HCT116 (cell line): ENCODE measurements around the gene KCNK1. TPM values are rescaled to one million over a fixed set of nuclear protein-coding genes. Genes with fewer than 3 reads are reported as not detected.

ENCODE experiments used
- ATAC-seq: fragments of 200-7000 bp; cut with Tn5 transposase; 2 replicates; pipeline ENCODE4 v1.9.1; 2020; ENCODE audit warnings: mild to moderate bottlenecking, moderate library complexity
- BruUV-seq: library from RNA; stranded (reverse); fragments of 400-500 nt; replicated peaks from 2 replicates; lab custom pipeline; 2021; lab: Mats Ljungman, UMichigan
- CTCF ChIA-PET: fragments of 300-600 bp; sonication (Branson Sonifier 250); formaldehyde crosslinking; loops from one replicate; lab custom pipeline; 2021; ENCODE audit warnings: antibody characterized with exemption; lab: Charles Lee
- POLR2A ChIA-PET: fragments of 300-600, 350-600 bp; sonication (Branson Sonifier 250); formaldehyde crosslinking; loops from one replicate; lab custom pipeline; 2021; ENCODE audit warnings: antibody characterized with exemption; lab: Charles Lee
- RAD21 ChIA-PET, 2 experiments: fragments of 300-600 bp; sonication (Branson Sonifier 250); formaldehyde crosslinking; loops; one replicate each; lab custom pipeline; 2023; ENCODE audit warnings: low total read pairs in 2 of 2; ENCODE audit not compliant: uncharacterized antibody in 2 of 2, unreplicated experiment in 2 of 2, low non-redundant PET in 1 of 2; lab: Charles Lee
- DNase-seq: peaks from one replicate; pipeline ENCODE4 v3.0.0-alpha.2; 2010; ENCODE audit warnings: low read depth, low spot score
- H2AFZ ChIP-seq: fragments of 200-600 bp; shearing (Covaris generic), sonication (generic); 2 replicates; pipeline ENCODE4 v1.6.1; 2017; ENCODE audit warnings: low read depth, mixed run types, mixed read lengths, antibody characterized with exemption, low read length; ENCODE audit not compliant: poor library complexity, severe bottlenecking
- H3K27ac ChIP-seq: 2 replicates; pipeline ENCODE4 v1.5.1; 2012; ENCODE audit warnings: low read depth, low read length
- H3K27me3 ChIP-seq: fragments of 200-600 bp; sonication (generic); 2 replicates; pipeline ENCODE4 v1.6.1; 2016; ENCODE audit warnings: mixed run types, low read length, mixed read lengths; ENCODE audit not compliant: insufficient read depth
- H3K36me3 ChIP-seq, 2 experiments: fragments of 200-500 bp in 1 of 2; fragments of 200-600 bp in 1 of 2; sonication (Bioruptor generic) in 1 of 2; sonication (generic) in 1 of 2; 2 replicates each; pipeline versions ENCODE4 v1.5.1 to v1.6.1; 2014 to 2016; ENCODE audit warnings: low read length in 2 of 2, inconsistent platforms in 1 of 2, mixed read lengths in 1 of 2, mixed run types in 1 of 2; ENCODE audit not compliant: insufficient read depth in 2 of 2, control insufficient read depth in 1 of 2
- H3K4me1 ChIP-seq, 2 experiments: fragments of 200-600 bp in 1 of 2; sonication (generic) in 1 of 2; 2 replicates each; pipeline versions ENCODE4 v1.5.1 to v1.6.1; 2012 to 2017; ENCODE audit warnings: low read length in 2 of 2, inconsistent platforms in 1 of 2, mild to moderate bottlenecking in 1 of 2, mixed read lengths in 1 of 2, mixed run types in 1 of 2, moderate library complexity in 1 of 2; ENCODE audit not compliant: insufficient read depth in 2 of 2, control insufficient read depth in 1 of 2
- H3K4me2 ChIP-seq: fragments of 200-600 bp; sonication (generic); 2 replicates; pipeline ENCODE4 v1.6.1; 2017; ENCODE audit warnings: mixed run types, low read length, mixed read lengths
- H3K4me3 ChIP-seq, 2 experiments: fragments of 200-600 bp in 1 of 2; sonication (generic) in 1 of 2; replicated peaks in 1 of 2; 2 replicates each; pipeline ENCODE4 v1.5.1; 2011 to 2016; ENCODE audit warnings: low read length in 2 of 2, control low read depth in 1 of 2, low read depth in 1 of 2, mild to moderate bottlenecking in 1 of 2, mixed read lengths in 1 of 2, mixed run types in 1 of 2
- H3K79me2 ChIP-seq: fragments of 200-600 bp; sonication (generic); 2 replicates; pipeline ENCODE4 v1.6.1; 2017; ENCODE audit warnings: mild to moderate bottlenecking, mixed run types, low read length, moderate library complexity, mixed read lengths; ENCODE audit not compliant: insufficient read depth
- H3K9ac ChIP-seq: fragments of 200-600 bp; sonication (generic); 2 replicates; pipeline ENCODE4 v1.6.1; 2016; ENCODE audit warnings: low read length, mixed read lengths
- H3K9me2 ChIP-seq: fragments of 200-600 bp; sonication (generic), shearing (Covaris generic); 2 replicates; pipeline ENCODE4 v1.6.1; 2017; ENCODE audit warnings: mixed run types, mild to moderate bottlenecking, moderate library complexity; ENCODE audit not compliant: insufficient read depth
- H3K9me3 ChIP-seq, 2 experiments: fragments of 200-500 bp in 1 of 2; fragments of 200-600 bp in 1 of 2; sonication (Bioruptor generic) in 1 of 2; sonication (generic) in 1 of 2; 2 replicates each; pipeline ENCODE4 v1.6.1; 2014 to 2017; ENCODE audit warnings: low read length in 2 of 2, mixed read lengths in 2 of 2, inconsistent platforms in 1 of 2, low read depth in 1 of 2, mild to moderate bottlenecking in 1 of 2, mixed run types in 1 of 2, moderate library complexity in 1 of 2; ENCODE audit not compliant: control insufficient read depth in 1 of 2, insufficient read depth in 1 of 2
- H4K20me1 ChIP-seq: fragments of 200-600 bp; sonication (generic), shearing (Covaris generic); 2 replicates; pipeline ENCODE4 v1.6.1; 2017; ENCODE audit warnings: mixed run types, mild to moderate bottlenecking, moderate library complexity; ENCODE audit not compliant: insufficient read depth
- CEBPB ChIP-seq: IDR thresholded peaks from 2 replicates; pipeline ENCODE4 v1.6.1; 2012; ENCODE audit warnings: low read depth
- EGR1 ChIP-seq: IDR thresholded peaks from 2 replicates; pipeline ENCODE4 v1.6.1; 2012; ENCODE audit warnings: low read depth
- EZH2 ChIP-seq: fragments of 200-600 bp; sonication (generic); IDR thresholded peaks from 2 replicates; pipeline ENCODE4 v1.6.1; 2017; ENCODE audit warnings: antibody characterized with exemption, mixed run types
- POLR2A ChIP-seq: IDR thresholded peaks from 2 replicates; pipeline ENCODE4 v1.7.0; 2011; ENCODE audit warnings: borderline replicate concordance; ENCODE audit not compliant: insufficient read depth, insufficient read length; ENCODE audit errors: extremely low read depth
- POLR2AphosphoS5 ChIP-seq: IDR thresholded peaks from 2 replicates; pipeline ENCODE4 v1.6.1; 2011; ENCODE audit warnings: mild to moderate bottlenecking, low read depth, low read length, moderate library complexity
- RAD21 ChIP-seq: IDR thresholded peaks from 2 replicates; pipeline ENCODE4 v1.6.1; 2012; ENCODE audit warnings: low read depth, mild to moderate bottlenecking
- SIN3A ChIP-seq: IDR thresholded peaks from 2 replicates; pipeline ENCODE4 v1.6.1; 2012; ENCODE audit warnings: low read depth
- SRF ChIP-seq: IDR thresholded peaks from 2 replicates; pipeline ENCODE4 v1.6.1; 2012; ENCODE audit warnings: low read depth
- intact Hi-C: fragments of 100-400 bp; cut with micrococcal nuclease; formaldehyde crosslinking; loops from 2 replicates; pipeline ENCODE4 v1.10.0; 2022
- total RNA-seq: library from RNA; stranded (reverse); gene quantifications from one replicate; pipeline ENCODE4 v1.2.1, GENCODE V29; 2021; ENCODE audit not compliant: unreplicated experiment
- TF ChIP-seq, protein P1 (sequence below): IDR thresholded peaks from 2 replicates; pipeline ENCODE4 v1.6.1; 2011; ENCODE audit warnings: mild to moderate bottlenecking, low read length, moderate library complexity; ENCODE audit not compliant: insufficient replicate concordance; ENCODE audit errors: extremely low read depth
- TF ChIP-seq, protein P2 (sequence below): IDR thresholded peaks from 2 replicates; pipeline ENCODE4 v1.6.1; 2012; ENCODE audit warnings: low read depth

Gene KCNK1
- total RNA-seq, 1 experiment from 2014 or later = 28.4 TPM

DNA sequence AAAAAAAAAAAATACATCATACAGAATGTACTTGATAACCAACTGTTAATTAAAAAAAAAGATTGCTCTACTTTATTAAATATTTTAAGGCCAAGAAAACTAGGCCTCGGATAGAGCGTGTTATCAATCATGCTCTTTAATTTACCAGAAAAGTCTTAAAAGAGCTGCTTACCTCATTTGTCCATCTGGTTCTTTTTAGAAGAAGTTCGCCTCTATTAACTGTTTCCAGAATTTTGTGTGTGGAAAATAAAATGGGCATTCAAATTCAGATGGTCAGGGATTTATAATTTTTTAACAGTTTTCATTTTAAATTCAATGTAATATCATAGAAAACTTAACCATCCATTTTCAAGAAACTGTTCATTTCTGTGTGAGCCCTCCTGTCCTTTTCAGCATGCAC is 53.8 kb downstream of the KCNK1 start:
- Histone ChIP-seq H3K4me2 (no peak overlapping the region), H3K27ac (no peak overlapping the region), H3K4me1 (peaks cover 6 to 24% of the 10 kb centered on the region in 2 experiments; a peak in 3 of 4 replicates), H3K4me3 (no peak overlapping the region), H3K9me3 (no peaks in the 10 kb centered on the region), H4K20me1 (no peaks in the 10 kb centered on the region), H3K36me3 (0 out of 4 replicates have a peak, but pooled peaks cover 0 to 5% of the 10 kb centered on the region in 2 experiments), H2AFZ (no peak overlapping the region), H3K9ac (no peak overlapping the region), H3K9me2 (no peaks in the 10 kb centered on the region), H3K27me3 (no peaks in the 10 kb centered on the region), H3K79me2 (peaks cover 11% of the 10 kb centered on the region; the same call in 1 of the 2 replicates)
- no peak for ATAC-seq
- intact Hi-C loops = no loop called here
- DNase-seq = no peak
- ChIA-PET CTCF (no interaction called here), POLR2A (no interaction called here), RAD21 (no interaction called here)
- TF ChIP-seq POLR2A (no peak), EGR1 (no peak), CEBPB (no peak), RAD21 (no peak), EZH2 (no peak), SRF (no peak), POLR2AphosphoS5 (no peak), SIN3A (no peak)
- TF ChIP-seq, protein P1, sequence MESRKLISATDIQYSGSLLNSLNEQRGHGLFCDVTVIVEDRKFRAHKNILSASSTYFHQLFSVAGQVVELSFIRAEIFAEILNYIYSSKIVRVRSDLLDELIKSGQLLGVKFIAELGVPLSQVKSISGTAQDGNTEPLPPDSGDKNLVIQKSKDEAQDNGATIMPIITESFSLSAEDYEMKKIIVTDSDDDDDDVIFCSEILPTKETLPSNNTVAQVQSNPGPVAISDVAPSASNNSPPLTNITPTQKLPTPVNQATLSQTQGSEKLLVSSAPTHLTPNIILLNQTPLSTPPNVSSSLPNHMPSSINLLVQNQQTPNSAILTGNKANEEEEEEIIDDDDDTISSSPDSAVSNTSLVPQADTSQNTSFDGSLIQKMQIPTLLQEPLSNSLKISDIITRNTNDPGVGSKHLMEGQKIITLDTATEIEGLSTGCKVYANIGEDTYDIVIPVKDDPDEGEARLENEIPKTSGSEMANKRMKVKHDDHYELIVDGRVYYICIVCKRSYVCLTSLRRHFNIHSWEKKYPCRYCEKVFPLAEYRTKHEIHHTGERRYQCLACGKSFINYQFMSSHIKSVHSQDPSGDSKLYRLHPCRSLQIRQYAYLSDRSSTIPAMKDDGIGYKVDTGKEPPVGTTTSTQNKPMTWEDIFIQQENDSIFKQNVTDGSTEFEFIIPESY = no peak
- TF ChIP-seq, protein P2, sequence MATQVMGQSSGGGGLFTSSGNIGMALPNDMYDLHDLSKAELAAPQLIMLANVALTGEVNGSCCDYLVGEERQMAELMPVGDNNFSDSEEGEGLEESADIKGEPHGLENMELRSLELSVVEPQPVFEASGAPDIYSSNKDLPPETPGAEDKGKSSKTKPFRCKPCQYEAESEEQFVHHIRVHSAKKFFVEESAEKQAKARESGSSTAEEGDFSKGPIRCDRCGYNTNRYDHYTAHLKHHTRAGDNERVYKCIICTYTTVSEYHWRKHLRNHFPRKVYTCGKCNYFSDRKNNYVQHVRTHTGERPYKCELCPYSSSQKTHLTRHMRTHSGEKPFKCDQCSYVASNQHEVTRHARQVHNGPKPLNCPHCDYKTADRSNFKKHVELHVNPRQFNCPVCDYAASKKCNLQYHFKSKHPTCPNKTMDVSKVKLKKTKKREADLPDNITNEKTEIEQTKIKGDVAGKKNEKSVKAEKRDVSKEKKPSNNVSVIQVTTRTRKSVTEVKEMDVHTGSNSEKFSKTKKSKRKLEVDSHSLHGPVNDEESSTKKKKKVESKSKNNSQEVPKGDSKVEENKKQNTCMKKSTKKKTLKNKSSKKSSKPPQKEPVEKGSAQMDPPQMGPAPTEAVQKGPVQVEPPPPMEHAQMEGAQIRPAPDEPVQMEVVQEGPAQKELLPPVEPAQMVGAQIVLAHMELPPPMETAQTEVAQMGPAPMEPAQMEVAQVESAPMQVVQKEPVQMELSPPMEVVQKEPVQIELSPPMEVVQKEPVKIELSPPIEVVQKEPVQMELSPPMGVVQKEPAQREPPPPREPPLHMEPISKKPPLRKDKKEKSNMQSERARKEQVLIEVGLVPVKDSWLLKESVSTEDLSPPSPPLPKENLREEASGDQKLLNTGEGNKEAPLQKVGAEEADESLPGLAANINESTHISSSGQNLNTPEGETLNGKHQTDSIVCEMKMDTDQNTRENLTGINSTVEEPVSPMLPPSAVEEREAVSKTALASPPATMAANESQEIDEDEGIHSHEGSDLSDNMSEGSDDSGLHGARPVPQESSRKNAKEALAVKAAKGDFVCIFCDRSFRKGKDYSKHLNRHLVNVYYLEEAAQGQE = no peak
- no TSS peak for BruUV-seq
